Spleen (tissue), 7 donors: Measurements from ENCODE around the gene SCN8A.

Experiments
- POLR2A ChIP-seq, 3 donors: fragments of 450-650 bp; IDR thresholded peaks; one replicate each; pipeline ENCODE4 v1.5.1; 2017; ENCODE audit warnings: antibody characterized with exemption in 3 of 3, mild to moderate bottlenecking in 1 of 3
- POLR2AphosphoS5 ChIP-seq, 3 donors: sonication (generic); formaldehyde crosslinking; IDR thresholded peaks; one replicate each; pipeline ENCODE4 v1.5.1; 2017; ENCODE audit warnings: antibody characterized with exemption in 3 of 3
- TF ChIP-seq, protein P1 (sequence below), 11 experiments: fragments of 200-600 bp in 7 of 11; fragments of 450-650 bp in 4 of 11; sonication (generic) in 4 of 11; IDR thresholded peaks in 8 of 11; conservative IDR thresholded peaks in 3 of 11; 1 replicate in 7 of 11; 2 replicates in 4 of 11; pipeline versions ENCODE4 v1.4.0 to v1.8.0; 2016 to 2021; ENCODE audit warnings: antibody characterized with exemption in 11 of 11, inconsistent platforms in 4 of 11, mild to moderate bottlenecking in 1 of 11
- donor health status: DM: no; HTN: no; CAD: no; lungs with moderate emphysema.
- donor health status: DM: no; HTN: no; CAD: no.
- donor health status: DM: no; HTN: no; CAD: no.

DNA sequence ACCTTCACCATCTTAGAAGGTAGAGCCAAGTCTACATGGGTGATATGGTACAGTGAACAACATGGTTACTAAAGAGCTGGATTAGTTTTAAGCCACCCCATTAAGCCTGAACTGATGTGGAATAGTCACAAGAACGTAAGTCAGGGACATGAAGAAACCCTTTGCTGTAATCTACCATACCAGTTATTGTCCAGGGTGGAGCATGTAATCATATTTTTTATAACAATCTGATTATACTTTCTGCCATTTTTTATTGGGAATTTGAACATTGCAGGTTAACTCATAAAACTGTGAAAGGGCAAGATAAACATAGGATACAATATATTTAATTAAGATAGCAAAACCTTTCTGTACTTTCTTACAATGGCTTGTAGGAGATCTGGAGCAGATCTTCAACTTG is 153.9 kb downstream of the SCN8A start:
- TF ChIP-seq POLR2AphosphoS5 (IDR thresholded peaks at IDR 0.05) (no peak), POLR2A (IDR thresholded peaks at IDR 0.05) (no peak)
- TF ChIP-seq, protein P1, sequence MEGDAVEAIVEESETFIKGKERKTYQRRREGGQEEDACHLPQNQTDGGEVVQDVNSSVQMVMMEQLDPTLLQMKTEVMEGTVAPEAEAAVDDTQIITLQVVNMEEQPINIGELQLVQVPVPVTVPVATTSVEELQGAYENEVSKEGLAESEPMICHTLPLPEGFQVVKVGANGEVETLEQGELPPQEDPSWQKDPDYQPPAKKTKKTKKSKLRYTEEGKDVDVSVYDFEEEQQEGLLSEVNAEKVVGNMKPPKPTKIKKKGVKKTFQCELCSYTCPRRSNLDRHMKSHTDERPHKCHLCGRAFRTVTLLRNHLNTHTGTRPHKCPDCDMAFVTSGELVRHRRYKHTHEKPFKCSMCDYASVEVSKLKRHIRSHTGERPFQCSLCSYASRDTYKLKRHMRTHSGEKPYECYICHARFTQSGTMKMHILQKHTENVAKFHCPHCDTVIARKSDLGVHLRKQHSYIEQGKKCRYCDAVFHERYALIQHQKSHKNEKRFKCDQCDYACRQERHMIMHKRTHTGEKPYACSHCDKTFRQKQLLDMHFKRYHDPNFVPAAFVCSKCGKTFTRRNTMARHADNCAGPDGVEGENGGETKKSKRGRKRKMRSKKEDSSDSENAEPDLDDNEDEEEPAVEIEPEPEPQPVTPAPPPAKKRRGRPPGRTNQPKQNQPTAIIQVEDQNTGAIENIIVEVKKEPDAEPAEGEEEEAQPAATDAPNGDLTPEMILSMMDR (IDR thresholded peaks at IDR 0.05 in 8 of 11, conservative IDR thresholded peaks at IDR 0.05 in 3 of 11): no peak
